DOHH2 (cell line): ENCODE measurements around the gene SLC2A6.

Experiments used
- EZH2phosphoT487 ChIP-seq: fragments of 200-600 bp; sonication (generic); IDR thresholded peaks from 2 replicates; pipeline ENCODE4 v1.6.1; 2017; ENCODE audit warnings: borderline replicate concordance, mild to moderate bottlenecking, antibody characterized with exemption, low read length, moderate library complexity, mixed read lengths
- TF ChIP-seq, protein P1 (sequence below): fragments of 200-600 bp; sonication (generic); IDR thresholded peaks from one replicate; pipeline ENCODE4 v1.5.1; 2014; ENCODE audit warnings: antibody characterized with exemption, mild to moderate bottlenecking, low read depth, low read length; ENCODE audit not compliant: poor library complexity, severe bottlenecking

DNA sequence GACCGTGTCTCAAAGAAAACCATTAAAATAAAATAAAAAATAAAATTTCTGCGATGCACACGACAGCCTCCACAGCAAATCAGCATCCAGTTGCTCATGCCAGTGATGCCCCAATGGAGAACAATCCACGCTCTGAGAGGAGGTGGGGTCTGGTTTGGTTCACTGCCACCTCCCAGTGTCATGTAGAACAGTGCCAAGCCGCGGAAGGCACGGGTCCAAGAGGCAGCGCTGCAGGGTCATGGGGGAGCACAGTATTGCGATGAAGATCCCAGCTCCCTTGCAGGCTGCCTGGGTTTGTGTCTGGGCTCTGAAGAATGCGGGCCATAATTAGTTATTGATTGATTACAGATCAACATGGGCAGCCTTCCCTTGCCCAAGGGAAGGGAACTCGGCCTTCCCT is 25.2 kb downstream of the SLC2A6 start:
- TF ChIP-seq, protein P1, sequence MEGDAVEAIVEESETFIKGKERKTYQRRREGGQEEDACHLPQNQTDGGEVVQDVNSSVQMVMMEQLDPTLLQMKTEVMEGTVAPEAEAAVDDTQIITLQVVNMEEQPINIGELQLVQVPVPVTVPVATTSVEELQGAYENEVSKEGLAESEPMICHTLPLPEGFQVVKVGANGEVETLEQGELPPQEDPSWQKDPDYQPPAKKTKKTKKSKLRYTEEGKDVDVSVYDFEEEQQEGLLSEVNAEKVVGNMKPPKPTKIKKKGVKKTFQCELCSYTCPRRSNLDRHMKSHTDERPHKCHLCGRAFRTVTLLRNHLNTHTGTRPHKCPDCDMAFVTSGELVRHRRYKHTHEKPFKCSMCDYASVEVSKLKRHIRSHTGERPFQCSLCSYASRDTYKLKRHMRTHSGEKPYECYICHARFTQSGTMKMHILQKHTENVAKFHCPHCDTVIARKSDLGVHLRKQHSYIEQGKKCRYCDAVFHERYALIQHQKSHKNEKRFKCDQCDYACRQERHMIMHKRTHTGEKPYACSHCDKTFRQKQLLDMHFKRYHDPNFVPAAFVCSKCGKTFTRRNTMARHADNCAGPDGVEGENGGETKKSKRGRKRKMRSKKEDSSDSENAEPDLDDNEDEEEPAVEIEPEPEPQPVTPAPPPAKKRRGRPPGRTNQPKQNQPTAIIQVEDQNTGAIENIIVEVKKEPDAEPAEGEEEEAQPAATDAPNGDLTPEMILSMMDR = no peak
- TF ChIP-seq EZH2phosphoT487 = no peak
